ENCODE data around the gene DAPK2.
A peak's percentile ranks its signal among the peaks of the same experiment; 100 is the strongest.
"Not testable (repeated sequence)": the region's sequence is repeated elsewhere in the genome, so short reads cannot be mapped to it uniquely, and the experiment has no call there.

Gene DAPK2

DNA sequence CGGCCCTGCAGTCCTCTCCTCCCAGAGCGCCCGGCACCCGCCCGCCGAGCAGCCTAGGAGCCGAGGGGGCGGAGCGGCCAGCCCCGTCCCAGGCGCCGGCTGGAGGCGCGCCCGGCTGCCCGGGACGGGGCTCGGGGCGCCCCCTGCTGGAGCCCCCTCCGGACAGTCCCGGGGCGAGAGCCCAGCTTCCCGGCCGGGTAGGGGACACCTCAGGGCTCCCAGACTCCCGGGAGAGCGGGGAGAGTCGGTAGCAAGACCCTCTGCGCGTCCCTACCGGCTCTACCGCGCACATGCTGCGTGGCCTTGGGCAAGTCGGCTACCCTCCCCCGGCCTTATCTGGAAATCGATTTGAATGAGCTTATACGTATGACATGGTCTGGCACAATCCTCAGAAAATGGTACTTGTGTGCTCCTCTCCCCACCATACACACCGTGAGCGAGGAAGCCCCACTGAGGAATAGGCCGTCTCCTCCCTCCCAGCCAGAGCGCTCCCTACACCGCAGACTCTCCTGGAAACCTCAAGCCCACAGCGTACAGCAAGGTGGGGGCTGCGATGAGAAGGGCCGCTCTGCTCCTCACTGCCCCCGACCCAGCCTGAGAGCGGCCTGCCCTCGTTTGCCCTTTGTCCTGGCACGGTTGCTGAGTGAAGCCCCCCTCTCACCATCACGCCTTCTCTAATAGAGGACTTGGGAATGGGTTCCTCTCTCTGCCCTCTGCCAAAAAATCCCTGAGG, at the start of gene DAPK2:
TSS of gene DAPK2 (minus strand) at position 65 of the 733 bp plus-strand sequence. CDS start 6,224 bp downstream, outside the sequence.
- DNase-seq = no peak

DNA sequence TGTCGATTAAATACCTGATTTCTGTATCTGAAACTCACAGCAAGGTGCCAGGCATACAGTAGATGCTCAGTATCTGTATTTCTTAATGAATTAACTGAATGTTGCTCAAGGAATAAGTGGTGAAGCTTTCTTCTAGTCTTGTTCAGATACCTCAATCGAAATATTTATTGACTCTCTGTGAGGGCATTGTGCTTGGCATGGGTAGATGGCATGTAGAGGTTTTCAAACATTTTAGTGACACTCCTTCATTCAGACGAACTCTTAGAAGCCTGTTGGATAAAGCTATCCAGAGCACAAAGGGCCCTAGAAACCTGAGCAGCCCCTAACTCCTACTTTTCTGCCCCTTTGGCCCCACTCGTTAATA, 49.1 kb upstream of the DAPK2 start:
- no peak for DNase-seq

DNA sequence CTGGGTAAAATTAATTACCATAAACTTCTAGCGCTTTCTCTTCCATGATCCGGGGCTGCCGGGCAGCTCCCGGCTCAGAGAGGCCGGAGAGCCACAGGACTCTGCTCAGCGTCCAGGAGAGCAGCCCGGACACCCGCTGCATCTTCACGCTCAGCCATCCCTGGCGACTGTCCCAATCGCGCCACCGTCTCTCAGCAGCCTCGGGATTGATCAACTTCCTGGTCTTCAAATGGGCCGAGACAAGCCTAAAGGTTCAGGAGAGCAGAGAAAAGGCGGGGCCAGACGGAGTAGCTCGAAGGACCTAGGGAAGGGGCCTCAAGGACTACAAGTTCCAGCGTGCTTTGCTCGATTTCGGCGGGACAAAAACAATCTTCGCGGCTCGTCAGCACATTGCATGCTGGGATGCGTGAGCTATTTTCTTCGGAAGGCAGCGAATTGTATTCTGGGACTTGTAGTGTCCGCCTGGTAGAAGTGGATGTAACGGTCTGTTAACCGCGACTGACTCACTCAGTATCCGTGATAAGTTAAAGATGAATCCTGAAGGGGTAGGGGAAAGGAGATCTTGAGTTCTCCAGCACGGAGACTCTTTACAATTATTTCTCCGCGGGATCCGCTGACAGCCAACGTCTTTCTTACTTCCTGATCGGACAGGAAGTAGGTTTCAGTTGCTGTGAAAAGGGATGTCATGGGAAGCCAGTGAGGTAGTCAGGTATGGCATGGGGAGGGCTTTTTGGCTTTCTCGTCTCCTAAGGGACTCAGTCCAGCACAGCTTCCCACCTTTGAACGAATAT, 47.5 kb upstream of the DAPK2 start, which contains the start of gene CIAO2A:
TSS of gene CIAO2A (minus strand) at position 212 of the 791 bp plus-strand sequence. CDS start at position 142, 70 bp downstream.
- DNase-seq = peak; percentile 97

DNA sequence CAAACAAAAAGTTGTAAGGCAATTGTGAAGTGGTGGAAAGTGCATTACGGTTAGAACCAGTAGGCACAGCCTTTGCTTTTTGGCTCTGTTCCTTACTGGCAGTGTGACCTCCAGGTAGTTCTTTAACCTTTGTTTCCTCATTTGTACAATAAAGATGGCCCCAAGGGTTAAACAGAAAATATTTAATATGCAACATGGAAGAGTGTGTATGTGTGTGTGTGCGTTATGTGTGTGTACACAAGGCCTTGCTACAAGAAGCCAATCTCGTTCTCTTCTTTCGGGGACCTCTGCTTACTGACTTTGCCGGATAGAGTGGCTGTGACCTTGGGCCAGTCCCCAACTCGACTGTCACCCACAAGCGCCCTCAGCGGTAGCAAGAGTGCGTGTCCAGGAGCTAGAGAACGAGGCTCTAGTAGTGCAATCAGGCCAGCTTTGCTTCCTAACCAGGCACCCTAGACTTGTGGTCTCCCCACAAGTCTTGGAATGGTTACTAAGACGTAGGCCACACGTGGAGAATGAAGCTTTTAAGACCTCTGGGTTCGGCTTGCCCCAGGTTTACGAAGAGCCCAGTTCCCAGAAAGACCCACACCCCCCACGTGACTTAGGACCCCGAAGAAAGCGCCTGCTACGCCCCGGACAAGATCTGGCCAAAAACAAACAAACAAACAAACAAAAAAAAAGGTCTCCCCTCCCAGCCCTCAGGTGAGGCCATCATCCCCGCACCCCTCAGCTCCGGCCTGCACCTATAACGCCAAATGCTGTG, 46.8 kb upstream of the DAPK2 start:
- no peak for DNase-seq

DNA sequence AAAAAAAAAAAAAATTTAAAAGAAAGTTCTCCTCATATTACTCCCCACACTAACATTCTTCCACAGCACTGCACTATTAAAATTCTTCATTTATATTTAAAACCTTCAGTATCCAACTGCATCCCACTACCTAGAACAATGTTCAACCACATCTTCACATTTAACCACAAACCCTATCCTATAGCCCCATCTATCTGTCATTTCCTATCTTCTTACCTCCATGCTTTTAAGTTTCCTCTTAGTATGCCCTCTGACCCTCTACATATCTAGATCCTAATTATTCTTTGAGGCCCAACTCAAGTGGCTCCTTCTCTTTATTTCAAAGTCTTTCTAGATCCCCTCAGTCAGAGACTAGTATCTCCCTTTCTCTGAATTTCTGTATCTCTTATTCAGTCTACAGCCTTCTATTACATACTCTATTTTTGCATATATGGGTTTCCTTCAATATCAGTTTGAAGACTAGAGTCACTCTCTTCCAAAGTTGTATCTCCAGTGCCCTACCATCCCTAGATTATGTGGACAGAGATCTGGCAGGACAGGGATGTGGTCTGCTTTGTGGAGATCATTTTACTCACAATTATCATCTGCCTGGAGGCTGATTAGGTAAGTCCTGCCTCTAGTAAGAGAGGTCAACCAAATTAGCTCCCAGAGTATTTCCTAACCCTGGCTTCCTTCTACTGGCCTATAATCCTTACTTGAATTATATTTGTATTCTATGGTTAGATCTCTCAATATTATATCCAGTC, 46.0 kb upstream of the DAPK2 start:
- DNase-seq = no peak

DNA sequence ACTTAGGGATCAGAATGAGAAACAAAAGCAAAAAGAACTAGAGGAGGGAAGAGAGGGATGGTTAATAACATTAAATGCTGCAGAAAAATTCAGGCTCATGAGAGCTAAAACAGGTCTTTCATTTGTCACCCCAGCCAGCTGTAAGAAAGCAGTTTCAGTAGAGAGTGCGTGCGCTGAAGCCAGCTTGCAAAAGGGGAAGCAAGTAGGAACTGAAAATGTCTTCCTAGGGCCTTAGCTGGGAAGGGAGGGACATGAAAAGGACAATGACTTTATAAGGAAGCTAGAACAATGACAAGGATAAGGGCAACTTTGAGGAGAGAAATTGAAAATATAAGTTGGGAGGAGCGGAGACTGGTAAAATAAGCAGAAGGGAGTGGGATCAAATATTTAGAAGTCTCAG, 44.2 kb upstream of the DAPK2 start:
- no peak for DNase-seq

DNA sequence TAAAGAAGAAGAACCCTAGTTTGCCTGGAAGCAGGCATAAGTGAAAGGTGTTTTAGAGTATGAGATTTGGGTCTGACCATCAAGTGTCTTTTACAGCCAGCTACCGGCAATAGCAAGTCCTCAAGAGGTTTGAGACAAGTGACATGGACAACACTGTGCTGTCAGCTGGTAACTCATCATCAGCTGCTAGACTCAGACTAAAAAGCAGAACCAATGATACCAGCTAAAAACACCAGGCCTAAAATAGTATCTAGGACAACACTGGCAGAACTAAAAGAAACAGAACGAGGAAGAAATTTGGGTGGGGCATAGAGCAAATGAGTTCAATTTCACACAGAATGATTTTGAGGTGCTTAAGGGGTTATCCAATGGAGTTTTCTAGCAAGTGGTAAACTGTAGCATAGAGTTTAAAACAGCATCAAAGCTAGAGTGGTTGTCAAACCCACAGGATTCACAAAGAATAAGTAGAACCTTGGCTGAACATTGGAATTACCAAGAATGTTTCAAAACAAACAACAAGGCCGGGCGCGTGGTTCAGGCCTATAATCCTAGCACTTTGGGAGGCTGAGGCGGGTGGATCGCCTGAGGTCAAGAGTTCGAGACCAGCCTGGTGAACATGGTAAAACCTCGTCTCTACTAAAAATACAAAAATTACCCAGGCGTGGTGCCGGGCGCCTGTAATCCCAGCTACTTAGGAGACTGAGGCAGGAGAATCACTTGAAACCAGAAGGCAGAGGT, 43.4 kb upstream of the DAPK2 start:
- no peak for DNase-seq

DNA sequence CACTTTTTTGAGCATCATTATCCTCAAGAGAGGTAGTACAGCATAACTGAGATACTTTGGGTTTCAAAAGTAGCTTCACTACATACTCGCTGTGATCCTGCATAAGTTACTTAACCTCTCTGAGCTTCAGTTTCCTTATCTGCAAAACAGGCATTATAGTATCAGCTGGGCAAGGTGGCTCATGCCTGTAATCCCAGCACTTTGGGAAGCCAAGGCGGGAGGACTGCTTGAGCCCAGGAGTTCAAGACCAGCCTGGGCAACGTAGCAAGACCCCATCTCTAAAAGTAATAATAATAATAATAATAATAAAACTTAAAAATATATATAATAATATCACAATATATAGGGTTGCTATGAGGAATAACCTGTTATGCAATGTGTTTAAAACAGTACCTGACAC, 36.5 kb upstream of the DAPK2 start:
- no peak for DNase-seq

DNA sequence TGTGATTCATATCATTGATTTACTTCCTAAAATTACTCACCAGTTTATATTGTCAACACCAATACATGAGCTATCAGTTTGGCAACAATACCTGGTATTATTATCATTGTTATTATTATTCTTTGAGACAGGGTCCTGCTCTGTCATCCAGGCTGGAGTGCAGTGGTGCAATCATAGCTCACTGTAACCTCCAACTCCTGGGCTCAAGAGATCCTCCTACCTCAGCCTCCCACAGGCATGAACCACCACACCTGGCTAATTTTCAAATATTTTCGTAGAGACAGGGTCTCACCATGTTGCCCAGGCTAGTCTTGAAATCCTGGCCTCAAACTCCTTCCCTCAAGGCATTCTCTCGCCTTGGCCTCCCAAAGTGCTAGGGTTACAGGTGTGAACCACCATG, 27.2 kb upstream of the DAPK2 start:
- DNase-seq = not testable (repeated sequence)

DNA sequence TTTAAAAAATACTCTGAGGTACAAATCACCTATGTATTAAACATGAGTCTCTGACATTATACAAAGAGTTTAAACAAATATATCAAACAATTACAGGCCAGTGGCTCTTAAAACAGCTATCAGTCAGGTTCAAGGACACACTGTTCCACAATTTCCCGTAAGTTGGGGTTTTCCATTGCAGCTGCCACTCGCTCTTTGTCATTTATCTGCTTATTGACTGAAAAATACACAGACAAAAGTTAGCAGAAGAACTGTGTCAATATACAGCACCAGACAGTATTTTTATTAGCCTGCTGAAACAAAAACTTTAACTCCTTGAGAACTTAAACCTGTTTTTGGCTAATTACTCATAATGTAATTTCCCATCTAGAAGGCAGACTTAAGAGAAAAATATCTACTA, 26.5 kb upstream of the DAPK2 start:
- DNase-seq = no peak

DNA sequence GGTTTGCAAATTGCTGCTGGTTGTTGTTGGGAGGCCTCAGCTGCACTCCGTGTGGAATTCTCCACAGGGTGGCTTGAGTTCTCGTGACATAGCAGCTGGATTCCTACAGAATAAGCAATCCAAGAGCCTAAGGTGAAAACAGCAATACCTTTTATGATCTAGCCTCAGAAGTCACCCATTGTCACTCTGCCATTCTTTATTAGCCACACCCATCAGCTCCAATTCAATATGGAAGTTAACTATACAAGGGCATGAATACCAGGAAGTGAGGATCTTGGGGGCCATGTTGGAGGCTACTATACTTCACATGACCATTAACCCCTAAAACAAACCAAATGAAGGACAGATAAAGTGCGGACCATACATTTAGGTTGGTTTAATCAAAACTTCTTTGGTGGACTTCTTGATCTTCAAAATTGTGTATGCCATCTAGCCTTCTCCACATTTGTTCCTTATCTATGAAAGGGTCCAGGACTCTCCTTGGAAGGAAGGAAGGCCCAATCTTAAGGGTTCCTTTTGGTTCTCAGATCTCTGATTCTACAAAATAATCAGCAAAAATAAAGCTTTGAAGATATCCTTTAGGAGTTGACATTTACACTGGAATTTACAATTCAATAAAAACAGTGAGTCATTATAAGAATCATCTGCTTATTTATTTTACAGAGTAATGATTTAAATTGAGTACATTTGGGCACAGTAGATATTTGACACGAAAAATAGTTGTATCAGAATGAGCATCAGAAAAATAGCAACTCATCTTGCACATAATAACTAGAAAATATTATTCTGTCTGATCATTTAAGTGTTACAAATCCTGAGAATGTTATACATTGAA, 25.9 kb upstream of the DAPK2 start:
- DNase-seq = no peak

DNA sequence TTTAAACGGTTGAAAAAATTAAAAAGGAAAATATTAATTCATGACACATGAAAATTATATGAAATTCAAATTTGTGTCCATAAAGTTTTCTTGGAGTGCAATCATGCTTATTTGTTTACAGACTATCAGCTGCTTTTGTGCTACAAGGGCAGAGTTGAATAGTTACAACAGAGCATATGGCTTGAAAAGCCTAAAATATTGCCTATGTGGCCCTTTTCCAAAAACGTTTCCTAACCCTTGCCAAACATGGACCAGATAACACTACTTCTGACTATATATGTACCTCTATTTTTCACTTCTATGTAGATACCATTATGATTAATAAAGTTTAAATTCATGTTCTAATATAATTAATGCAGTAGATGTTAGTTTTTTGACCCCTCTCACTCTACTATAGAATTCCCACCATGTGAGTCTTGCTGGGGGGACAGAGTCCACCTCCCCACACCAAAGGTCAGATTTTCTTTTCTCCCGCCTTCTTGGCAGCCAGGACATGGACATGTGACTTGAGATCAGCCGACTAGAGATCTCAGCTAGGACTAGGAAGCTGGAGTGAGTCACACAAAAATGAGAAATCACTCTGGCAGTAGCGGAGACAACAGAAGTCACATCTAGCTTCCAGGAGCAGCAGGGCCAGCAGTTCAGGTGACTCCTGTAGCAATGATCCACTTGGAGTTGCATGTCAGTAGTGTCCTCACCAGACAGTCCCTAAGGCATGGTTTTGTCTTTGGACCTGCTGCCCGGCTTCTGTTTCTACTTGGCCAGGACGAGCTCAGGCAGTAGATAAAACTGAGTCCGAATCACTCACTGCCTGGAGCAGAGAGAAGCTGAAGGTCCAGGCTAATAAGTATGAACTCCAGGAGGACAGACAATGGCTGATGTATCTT, 24.9 kb upstream of the DAPK2 start:
- DNase-seq = no peak

DNA sequence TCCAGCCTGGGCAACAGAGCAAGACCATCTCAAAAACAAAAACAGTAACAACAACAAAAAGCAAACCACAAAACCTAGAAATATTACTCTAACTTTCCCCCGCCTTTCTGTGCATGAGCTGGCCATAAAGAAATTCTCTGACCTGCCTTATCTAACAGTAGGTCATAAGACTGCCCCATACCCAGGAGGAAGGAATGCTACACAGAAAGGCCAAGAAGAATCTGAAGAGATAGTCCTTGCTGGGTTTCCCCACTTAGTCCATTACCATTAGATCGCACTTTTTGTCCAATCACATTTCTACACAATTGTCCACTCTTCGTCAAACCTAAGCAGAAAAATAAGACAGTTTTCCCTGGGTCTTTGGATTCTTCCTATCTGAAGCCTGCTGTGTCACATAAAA, 23.8 kb upstream of the DAPK2 start:
- DNase-seq = no peak

DNA sequence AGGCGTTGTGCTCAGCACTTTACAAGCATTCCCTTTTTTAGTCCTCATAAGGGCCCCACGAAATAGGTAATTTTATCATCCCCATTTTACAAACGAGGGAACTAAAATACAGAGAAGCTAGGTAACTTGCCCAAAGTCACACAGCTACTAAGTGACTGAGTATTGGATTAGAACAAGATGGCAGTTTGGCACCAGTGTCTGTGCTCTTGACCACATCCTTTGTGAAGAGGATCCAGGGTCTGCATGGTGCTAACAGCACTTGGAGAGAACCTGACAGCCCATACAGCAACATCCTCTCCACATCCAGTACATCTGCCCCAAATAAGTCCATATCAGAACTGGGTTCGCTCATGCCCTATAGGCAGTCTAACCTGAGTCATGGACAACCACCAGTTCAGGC, 21.8 kb upstream of the DAPK2 start:
- DNase-seq = no peak

DNA sequence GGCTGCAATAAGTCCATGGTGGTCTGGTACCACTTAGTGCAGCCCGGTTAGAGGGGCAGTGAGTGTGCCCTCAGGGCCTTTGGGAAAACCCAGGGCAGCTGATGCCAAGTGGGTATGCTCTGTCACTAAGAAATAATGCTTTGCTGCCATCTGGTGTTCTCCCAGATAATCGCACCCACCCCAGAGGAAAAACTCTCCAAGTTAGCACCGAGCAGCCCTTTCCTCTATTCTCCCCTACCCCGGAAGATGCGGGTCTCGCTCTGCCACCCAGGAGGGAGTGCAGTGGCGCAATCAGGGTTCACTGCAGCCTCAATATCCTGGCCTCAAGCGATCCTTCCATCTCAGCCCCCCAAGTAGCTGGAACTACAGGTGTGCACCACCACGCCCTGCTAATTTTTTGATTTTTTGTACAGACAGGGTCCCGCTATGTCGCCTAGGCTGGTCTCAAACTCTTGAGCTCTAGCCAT, 21.3 kb upstream of the DAPK2 start:
- DNase-seq = no peak

DNA sequence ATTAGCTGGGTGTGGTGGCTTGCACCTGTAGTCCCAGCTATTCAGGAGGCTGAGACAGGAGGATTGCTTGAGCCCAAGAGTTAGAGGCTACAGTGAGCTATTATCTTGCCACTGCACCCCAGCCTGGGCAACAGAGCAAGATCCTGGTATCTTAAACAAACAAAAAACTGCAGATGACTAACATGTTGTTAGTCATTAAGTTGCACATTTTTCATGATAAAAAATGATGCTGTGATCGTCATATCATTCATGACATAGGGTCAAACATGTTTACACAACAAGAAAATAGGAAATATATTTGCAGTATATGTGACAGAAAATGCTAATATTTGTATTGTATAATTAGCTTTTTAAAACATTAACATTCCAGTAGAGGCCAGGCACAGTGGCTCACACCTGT, 20.2 kb upstream of the DAPK2 start:
- no peak for DNase-seq

DNA sequence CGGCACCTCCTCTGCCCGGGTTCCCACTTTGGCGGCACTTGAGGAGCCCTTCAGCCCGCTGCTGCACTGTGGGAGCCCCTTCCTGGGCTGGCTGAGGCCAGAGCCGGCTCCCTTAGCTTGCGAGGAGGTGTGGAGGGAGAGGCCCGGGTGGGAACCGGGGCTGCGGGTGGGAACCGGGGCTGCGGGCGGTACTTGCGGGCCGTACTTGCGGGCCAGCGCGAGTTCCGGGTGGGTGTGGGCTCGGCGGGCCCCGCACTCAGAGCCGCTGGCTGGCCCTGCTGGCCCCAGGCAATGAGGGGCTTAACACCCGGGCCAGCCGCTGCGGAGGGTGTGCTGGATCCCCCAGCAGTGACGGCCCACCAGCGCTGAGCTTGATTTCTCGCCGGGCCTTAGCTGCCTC, 14.4 kb upstream of the DAPK2 start:
- no peak for DNase-seq

DNA sequence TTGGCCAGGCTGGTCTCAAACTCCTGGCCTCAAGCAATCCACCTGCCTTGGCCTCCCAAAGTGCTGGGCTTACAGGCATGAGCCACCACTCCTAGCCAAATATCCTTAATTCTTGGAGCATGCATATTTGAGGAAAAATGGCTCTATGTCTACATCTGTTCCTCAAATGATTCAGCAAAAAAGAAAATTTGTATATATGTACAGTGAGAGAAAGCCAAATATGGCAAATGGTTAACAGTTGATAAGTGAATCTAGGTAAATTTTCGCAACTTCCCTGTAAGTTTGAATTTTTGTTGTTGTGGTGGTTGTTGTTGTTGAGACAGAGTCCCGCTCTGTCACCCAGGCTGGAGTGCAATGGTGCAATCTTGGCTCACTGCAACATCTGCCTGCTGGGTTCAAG, 12.8 kb upstream of the DAPK2 start:
- not testable (repeated sequence) for DNase-seq

DNA sequence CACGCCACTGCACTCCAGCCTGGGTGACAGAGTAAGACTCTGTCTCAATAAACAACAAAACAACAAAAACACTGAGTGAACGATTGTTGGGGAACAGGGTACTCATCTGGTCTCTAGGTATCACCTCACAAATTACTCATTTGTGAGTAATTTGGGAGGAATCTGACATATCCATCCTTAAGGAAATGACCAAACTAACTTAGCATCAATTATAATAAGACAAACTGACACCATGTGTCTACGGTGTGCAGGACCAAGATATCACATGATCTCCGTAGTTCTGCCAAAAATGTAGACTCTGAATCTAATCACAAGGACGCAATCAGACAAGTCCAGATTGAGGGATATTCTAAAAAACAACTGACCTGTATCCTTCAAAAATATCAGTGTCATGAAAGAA, 12.0 kb upstream of the DAPK2 start:
- no peak for DNase-seq

DNA sequence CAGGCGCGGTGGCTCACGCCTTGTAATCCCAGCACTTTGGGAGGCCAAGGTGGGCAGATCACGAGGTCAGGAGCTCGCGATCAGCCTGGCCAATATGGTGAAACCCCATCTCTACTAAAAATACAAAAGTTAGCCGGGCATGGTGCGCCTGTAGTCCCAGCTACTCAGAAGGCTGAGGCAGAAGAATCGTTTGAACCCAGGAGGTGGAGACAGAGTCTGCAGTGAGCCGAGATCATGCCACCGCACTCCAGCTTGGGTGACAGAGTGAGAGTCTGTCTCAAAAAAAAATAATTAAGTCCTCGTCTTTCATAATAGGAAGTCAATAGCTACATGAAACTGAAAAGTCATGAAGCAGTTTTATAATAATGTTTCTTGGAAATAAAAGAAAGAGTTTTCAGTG, 7.4 kb upstream of the DAPK2 start:
- DNase-seq = not testable (repeated sequence)

Measured in NCI-H1417 treated with DMSO at 0.1 percent for 48 hours (cell line).